ENCODE data around the gene SSBP3.

Gene SSBP3

DNA sequence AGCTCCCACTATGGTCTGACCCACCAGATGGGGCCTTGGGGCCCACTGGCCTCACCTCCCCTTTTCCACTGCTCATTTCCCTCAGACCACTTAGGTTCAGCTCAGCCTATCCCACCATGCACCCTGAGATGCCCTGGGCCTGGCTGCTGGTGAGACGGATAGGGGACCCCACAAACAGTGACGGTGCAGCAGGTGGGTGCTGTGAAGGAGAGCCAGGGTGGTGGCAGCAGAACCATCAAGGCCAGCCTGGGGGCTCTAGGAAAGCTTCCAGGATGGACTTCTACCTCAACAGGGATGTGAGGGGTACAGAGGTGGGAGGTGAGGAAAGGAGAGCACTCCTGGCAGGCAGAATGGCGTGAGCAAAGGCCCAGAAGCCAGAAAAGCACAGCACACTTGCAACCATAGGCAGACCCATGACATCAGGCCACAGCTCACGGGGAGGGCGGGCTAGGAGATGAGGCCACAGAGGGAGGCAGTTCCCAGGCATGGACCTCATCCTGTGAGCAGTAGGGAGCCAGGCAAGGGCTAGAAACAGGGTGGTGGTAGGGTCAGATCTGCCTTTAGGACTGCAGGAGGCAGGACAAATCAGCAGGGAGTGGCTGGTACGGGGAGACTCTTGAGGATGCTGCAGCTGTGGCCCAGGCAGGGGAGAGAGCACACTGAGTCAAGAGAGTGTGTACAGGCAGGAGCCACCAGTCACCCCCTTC lies 229.4 kb downstream of the SSBP3 start:
- DNase-seq (ENCODE audit: low spot score), result no peak
